HFF-Myc (cell line): ENCODE measurements around the gene C1QL1.

Experiments used
- DNase-seq: peaks from one replicate; pipeline ENCODE4 v3.0.0-alpha.2; 2011; ENCODE audit warnings: low read depth; ENCODE audit errors: extremely low read depth
- H3K4me3 ChIP-seq: replicated peaks from 2 replicates; pipeline ENCODE4 v1.5.1; 2011; ENCODE audit warnings: low read depth, mild to moderate bottlenecking, control low read depth, low read length
- CTCF ChIP-seq: IDR thresholded peaks from 2 replicates; pipeline ENCODE4 v1.5.1; 2012; ENCODE audit warnings: mild to moderate bottlenecking, low read depth, low read length, control low read depth; ENCODE audit errors: missing control alignments

C1QL1 gene

GRCh38 chr17:44968225-44969143 lies at the start of gene C1QL1:
Gene C1QL1, minus strand, starts transcription at chr17:44968303. Its CDS starts 255 bp downstream, at chr17:44968048.
- no peak for DNase-seq
- no peak for TF ChIP-seq CTCF
- 0 out of 2 replicates have a peak within 1 kb of the TSS, but pooled peaks have one; percentile 19 for H3K4me3 ChIP-seq

GRCh38 chr17:45016823-45017222 lies 48.7 kb upstream of the C1QL1 start:
- no peak for DNase-seq
- no peak overlapping the region for H3K4me3 ChIP-seq
- TF ChIP-seq CTCF = peak; percentile 33

GRCh38 chr17:45016237-45016636 lies 48.1 kb upstream of the C1QL1 start:
- no peak for DNase-seq
- no peak for TF ChIP-seq CTCF
- H3K4me3 ChIP-seq = no peak overlapping the region

DNA sequence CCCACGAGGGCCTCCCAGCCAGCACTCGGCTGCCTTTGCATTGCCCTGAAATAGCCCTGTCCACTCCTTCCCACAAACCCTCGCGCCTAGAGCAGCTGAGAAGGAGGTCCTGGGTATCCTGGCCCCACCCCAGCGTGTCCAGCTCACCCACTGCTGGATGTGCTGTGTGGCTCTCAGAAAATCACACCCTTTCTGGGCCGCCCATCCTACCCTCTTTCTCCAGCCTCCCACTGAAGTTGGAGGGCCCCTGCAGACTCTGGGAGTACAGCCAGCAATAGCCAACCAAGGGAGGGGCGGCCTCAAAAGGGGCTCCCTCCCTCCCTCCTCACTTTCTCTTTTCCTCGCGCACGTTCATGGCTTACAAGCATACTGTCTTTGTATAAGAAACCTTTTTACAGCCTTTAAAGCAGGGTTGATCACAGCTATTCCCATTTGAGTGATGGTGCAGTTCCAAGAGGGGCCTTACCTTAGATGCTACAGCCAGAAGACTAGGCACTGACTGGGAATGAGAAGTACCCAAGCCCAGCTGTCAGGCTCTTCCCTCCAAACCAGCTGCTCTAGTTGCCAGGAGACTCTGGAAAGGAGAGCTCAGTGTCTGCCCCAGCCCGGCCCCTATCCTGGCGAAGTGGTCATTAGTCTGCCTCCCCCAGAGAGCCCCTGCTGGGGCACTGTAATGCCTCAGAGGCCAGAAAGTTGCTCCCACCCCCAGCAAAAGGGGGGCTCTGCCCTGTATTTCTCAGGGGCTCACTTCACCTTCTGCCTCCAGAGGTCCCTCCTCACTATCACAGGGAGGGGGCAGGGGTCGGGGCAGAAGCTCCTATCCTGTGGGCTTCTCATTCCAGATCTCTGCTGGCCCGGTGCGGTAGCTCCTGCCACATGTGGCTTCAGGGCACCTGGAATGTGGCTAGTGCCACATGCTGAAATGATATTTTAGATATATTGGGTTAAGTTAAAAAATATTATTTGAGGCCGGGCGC lies 45.2 kb upstream of the C1QL1 start:
- no peak overlapping the region for H3K4me3 ChIP-seq
- DNase-seq = no peak
- no peak for TF ChIP-seq CTCF

DNA sequence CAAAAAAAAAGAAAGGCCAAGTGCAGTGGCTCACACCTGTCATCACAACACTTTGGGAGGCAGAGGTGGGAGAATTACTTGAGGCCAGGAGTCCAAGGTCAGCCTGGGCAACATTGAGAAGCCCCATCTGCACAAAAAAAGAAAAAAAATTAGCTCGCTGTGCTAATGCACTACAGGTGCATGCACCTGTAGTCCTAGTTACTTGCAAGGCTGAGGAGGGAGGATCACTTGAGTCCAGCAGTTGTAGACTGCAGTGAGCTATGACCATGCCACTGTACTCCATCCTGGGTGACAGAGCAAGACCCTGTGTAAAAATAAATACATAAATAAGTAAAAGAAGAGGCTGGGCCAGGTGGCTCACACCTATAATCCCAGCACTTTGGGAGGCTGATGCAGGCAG lies 43.7 kb upstream of the C1QL1 start:
- DNase-seq = no peak

More for the DNA sequence above, 43.7 kb upstream of the C1QL1 start:
- no peak overlapping the region for H3K4me3 ChIP-seq
- TF ChIP-seq CTCF = no peak
